Testis (tissue), 2 donors: Measurements from ENCODE around the gene SLC28A3.

Source experiments
- CTCF ChIP-seq, 3 experiments: fragments of 450-650 bp in 2 of 3; fragments of 200-600 bp in 1 of 3; sonication (generic) in 1 of 3; IDR thresholded peaks; one replicate each; pipeline ENCODE4 v1.5.1; 2016 to 2019; ENCODE audit warnings: antibody characterized with exemption in 3 of 3, mild to moderate bottlenecking in 2 of 3, moderate library complexity in 1 of 3
- POLR2A ChIP-seq: fragments of 450-650 bp; IDR thresholded peaks from one replicate; pipeline ENCODE4 v1.6.1; 2017; ENCODE audit warnings: antibody characterized with exemption, mild to moderate bottlenecking, moderate library complexity

GRCh38 chr9:84375954-84376353 is 35.4 kb upstream of the SLC28A3 start:
- TF ChIP-seq CTCF (IDR thresholded peaks at IDR 0.05) (no peak), POLR2A (no peak)
